Posterior cingulate gyrus (tissue), 11 donors: ENCODE measurements around the gene BNIP2.

ENCODE experiments used
- DNase-seq, 10 donors: peaks; one replicate each; pipeline versions ENCODE4 v3.0.0 to v3.0.0-alpha.2; 2020 to 2021; ENCODE audit warnings: mixed read lengths in 3 of 10
- intact Hi-C: fragments of 100-400 bp; cut with DNase I; formaldehyde crosslinking; loops from one replicate; pipeline ENCODE4 v1.15.1; 2023

Gene BNIP2

DNA sequence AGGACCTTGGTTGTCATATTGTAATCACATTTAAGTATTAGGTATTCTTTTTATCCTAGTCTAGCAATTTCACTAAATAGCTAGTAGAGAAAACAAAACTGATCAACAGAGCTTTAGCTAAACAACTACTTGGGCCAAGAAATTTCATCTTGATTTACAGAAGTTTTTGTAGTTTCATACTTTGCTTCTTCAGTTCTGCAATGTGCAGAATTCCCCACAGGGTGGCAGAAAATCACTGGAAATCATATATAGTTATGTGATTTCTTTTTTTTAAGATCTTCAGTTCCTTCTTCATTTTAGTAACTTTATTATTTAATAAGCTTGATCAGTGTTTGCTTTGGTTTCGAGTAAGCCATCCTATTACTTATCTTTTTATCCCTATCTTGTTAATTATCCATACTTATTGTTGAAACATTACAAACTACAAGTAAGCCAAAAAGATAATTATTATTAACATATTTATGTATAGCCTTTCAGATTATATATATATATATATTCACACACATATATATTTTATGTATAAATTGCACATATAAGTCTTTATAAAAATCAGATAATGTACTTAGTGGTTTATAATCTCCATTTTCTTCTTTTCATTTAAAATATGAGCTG lies 2.2 kb upstream of the BNIP2 start:
- peak in 1 of 10 donors; percentile 15 for DNase-seq
- intact Hi-C loops, result loop anchor here (10.0 kb wide), 1 partner anchor 634 kb away; no protein-coding TSS in a partner anchor

DNA sequence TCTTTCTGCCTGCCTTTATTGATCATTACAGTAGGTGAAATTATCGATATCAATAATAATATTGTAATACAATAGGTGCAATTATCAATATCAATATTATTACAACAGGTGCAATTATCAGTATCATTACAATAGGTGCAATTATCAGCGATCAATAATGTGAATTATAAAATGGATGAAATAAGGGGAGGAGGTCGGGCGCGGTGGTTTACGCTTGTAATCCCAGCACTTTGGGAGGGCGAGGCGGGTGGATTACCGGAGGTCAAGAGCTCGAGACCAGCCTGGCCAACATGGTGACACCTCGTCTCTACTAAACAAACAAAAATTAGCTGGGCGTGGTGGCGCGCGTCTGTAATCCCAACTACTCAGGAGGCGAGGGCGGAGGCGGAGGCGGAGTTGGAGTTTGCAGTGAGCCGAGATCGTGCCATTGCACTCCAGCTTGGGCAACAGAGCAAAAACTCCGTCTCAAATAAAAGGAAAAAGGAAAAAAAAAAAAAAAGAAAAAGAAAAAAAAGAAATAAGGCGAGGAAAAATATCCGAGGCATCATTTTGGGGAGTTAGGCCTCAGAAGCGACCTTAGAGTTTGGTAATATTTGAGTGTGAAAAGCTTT lies 611 bp upstream of the BNIP2 start:
- DNase-seq, result peak; percentile 28 to 91 (median 46)
- intact Hi-C loops, result loop anchor here (2.0 to 10.0 kb wide), 2 partner anchors 33 to 635 kb away; partner anchors contain the start of gene GTF2A2

DNA sequence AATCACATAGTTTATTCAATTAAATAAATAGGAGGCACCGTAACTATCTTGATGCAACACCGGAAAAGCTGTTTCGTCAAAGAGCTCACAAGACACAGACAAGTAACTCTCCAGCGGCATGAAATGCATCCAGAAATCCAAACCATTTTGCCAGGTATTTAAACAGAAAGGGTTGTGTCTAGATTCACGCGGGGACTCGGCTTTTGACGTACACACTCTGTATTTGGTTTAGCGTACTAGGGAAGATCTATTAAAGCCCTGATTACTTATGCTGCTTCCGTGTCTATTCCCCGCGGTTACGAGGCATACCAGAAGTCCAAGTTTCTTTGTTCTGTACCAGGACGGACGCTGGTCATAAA lies 718 bp downstream of the BNIP2 start:
- intact Hi-C loops, result loop anchor here (2.0 kb wide), 1 partner anchor 32 kb away; the partner anchor contains the start of gene GTF2A2
- no peak for DNase-seq

DNA sequence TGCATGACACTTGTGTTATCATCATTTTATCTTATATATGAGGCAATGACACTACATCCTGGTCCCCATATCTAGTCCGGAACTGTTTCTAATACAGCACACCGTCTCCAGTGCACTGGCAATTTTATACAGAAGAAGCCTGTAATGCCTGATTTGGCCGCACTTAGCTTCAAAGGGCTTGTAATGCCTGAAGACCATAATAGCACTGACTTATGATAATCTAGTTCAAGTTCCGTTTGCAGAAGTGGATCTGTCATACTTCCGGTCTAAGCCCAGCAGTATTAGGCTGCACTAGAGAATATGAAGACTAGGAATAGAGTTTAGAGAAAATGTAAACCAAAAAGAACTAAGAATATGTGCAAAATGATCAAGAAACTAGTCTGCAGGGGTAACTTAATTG lies 1.3 kb downstream of the BNIP2 start:
- intact Hi-C loops, result loop anchor here (2.0 kb wide), 1 partner anchor 31 kb away; the partner anchor contains the start of gene GTF2A2
- DNase-seq, result no peak

DNA sequence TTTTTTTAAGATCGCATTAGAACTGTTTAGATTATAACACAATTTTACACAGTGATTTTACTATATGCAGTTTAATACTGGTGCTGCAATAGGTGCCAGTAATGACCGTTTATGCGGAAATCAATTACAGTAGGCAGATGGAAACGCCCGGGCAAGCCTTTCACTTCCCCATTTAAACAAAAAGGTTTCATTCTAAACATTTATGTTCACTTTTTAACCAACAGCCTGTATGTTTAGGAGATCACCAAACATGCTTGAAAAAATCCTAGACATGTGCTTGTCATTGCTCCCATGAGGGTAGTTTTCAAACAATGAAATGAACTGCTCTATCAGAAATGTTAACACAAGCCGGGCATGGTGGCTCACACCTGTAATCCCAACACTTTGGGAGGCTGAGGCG lies 2.7 kb downstream of the BNIP2 start:
- DNase-seq, result no peak

DNA sequence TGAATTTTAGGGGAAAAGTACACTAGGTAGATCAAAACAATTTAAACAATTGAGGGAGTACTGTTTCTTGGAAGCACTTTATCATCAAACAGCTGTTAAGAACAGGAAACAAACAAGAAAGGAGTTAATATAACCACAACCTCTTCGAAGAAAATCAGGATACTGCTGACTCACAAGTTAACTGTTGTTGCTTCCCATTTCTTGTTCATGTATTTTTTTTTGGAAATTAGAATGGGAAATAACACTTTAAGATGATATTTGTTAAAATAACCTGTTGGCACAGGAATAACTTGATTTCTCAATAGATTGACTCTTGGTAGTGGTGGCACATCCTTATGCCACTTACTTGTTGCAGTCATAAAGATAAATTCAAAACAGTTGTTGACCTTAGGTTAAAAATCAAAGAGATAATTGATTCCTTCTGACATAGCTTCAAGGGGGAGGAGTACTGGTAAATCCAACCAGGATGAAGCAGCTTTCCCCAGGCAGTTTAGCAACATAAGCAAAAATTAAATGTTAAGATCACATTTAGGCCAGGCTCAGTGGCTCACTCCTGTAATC lies 3.3 kb downstream of the BNIP2 start:
- intact Hi-C loops, result no loop called here
- DNase-seq, result no peak

More for the DNA sequence above, 2.7 kb downstream of the BNIP2 start:
- intact Hi-C loops, result no loop called here

DNA sequence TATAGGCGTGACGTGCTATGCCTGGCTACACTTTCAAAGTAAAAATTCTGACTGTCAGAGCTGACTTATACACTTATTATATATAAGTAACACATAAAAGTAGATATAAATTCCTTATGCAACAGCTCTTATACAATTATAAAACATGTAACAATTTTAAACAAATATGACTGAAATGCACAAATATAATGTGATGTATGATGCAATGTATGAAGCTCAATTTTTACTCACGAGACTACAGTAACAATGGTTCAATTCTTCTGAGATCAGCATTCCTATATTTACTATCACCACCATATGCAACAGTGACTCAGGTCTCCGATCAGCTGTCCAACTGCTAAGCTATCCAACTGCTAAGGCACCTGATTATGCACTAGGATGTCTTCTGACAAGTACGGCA lies 8.2 kb downstream of the BNIP2 start:
- DNase-seq, result no peak
- intact Hi-C loops, result no loop called here

DNA sequence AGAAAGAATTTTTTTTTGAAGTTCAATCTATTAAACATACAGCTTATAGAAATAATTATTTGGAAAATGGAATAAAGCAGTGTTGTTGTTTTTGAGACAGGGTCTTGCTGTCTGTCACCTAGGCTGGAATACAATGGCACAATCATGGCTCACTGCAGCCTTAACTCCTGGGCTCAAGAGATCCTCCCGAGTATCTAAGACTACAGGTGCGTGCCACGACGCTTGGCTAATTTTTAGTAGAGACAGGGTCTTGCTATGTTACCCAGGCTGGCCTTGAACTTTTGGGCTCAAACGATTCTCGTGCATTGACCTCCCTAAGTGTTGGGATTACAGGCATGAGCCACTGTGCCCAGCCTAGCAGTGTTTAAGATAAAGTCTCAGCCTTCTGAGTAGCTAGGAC lies 8.8 kb downstream of the BNIP2 start:
- intact Hi-C loops, result no loop called here
- no peak for DNase-seq

DNA sequence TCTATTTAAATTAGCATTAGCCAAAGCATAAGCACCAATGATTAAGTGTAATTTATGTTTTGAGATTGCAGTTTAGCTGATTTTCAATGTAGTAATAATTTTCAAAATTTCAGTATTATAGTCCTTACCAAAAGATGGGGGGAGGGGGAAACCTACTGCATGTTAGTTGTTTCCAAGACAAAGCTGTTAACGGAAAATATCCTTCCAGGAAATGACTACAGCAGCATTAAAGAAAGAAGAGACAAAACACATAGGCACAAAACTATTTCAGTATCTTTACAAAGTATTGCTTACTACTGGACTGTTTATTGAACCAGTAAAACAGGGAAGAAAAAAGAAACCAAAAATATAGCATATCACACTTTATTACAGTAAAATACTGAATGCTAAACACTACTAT lies 10.5 kb downstream of the BNIP2 start:
- no peak for DNase-seq
- intact Hi-C loops, result no loop called here

DNA sequence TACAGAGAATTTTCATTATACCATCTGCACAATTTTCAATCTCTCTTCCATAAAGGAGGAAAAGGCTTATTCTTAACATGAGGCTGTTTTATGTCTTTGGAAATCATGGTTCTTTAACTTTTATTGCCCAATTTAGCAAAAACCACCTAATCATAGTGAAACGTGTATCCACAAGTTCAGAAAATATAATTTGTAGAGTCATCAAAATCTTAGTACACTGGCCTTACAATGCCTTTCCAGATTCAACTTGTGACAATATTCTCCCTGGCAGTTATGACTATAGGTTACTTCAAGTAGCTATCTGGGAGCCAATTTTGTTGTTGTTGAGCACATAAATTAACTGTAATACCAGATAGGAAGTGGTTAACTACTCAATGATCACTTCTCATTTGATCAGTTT lies 10.9 kb downstream of the BNIP2 start:
- intact Hi-C loops, result no loop called here

DNA sequence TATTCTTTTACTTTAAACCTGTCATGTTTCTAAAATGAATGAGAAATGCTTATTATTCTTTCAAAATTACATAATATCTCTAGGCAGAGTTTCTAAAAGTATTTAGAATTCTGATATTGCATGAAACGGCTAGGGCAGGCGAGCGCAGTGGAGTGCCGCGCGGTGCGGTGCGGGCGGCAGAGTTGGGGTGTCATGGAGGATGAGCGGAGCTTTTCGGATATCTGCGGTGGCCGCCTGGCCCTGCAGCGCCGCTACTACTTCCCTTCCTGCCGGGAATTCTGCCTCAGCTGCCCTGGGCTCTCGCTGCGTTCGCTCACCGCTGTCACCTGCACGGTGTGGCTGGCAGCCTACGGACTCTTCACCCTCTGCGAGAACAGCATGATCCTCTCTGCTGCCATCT lies 12.6 kb downstream of the BNIP2 start:
- no peak for DNase-seq
- intact Hi-C loops, result no loop called here

More for the DNA sequence above, 10.9 kb downstream of the BNIP2 start:
- no peak for DNase-seq

DNA sequence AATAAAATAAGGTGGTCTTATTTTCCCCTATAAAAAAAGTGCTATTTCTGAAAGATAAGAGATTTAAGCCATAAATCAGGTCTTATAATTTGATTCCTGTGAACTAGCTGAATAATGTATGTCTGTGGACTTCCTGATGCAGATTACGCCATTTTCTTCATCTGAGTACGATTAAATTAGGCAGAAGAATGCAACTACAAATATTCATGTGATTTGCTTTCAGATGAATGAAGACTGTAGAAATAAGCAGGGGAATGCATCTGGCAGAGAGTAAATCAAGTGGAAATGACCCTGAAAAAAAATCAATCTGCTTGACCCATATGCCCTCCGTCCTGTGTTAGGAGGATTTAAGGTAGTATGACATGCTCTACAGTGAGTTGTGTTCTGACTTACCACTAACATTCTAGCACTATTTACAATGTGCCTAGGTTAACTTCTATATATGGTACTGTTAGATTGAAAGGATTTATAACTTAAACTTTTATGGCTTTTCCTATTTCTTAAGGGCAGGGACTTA lies 14.7 kb downstream of the BNIP2 start:
- intact Hi-C loops, result no loop called here

DNA sequence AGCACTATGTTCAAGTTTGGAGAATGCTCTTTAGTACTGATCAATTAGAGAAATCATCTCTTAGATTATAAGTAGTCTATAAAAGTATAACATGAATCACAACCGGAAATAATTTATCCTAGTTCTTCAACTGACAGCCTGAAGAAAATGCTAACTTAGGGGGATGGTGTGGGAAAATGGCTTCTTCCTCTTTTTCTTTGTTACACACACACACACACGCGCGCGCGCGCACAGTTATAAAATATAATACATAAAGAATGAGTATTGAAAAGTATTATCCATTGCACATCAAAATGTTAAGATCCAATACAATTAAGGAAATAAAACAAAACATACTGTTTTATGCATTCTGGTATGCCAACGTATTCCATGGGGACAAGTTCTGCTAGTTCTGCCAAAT lies 20.6 kb downstream of the BNIP2 start:
- no peak for DNase-seq
- intact Hi-C loops, result no loop called here

More for the DNA sequence above, 14.7 kb downstream of the BNIP2 start:
- no peak for DNase-seq

DNA sequence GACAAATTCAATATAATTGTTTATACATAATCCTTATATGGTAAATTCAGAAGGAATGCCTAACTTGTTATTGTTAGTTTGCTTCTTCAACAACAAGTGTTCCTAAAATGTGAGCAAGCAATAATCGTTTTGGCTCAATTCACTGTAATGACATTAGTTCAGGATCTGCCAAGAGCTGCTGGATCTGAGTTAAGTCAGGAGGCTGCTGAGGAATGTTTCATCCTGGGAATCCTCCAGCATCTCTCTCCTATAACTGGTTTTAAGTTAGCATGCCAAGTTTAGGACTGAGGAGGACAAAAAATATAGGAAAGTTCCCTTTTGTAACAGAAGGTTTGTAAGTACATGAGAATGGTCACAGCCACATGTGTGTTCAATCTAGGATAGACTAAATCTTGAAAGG lies 26.9 kb downstream of the BNIP2 start:
- intact Hi-C loops, result no loop called here
- no peak for DNase-seq

DNA sequence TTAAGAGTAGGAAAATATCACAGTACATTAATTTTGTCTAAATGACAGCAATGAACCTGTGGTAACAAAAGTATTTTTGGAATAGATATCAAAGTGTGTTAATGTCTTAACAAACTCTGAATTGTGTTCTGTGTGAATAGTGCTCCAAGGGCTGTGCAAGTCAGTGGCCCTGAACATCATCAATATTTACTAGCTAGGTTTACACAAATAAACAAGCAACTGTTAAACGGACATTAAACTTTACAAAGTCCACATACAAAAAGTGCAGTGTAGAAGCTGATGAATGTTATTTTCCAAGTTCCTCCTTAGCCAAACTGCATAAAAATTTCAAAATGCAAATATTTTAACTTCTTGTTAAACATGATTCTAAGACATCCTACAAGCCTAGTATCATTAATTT lies 29.8 kb downstream of the BNIP2 start:
- intact Hi-C loops, result no loop called here
- DNase-seq, result no peak

DNA sequence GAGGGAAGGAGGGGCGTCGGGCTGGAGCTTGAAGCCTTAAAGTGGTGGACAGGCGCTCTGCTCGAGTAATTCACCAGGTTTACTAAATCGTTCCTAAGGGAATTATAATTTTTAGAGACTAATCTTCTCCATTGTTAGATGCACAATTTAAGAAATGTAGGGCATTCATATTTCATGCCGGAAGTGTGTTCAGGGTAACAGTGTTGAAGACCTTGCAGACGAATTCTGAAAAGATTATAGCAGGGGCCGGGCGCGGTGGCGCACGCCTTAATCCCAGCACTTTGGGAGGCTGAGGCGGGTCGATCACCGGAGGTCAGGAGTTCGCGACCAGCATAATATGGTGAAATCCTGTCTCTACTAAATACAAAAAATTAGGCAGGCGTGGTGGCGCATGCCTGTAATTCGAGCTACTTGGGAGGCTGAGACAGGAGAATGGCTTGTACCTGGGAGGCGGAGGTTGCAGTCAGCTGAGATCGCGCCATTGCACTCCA lies 31.4 kb downstream of the BNIP2 start:
- intact Hi-C loops, result loop anchor here (2.0 kb wide), 1 partner anchor 31 kb away; the partner anchor contains the start of gene BNIP2

DNA sequence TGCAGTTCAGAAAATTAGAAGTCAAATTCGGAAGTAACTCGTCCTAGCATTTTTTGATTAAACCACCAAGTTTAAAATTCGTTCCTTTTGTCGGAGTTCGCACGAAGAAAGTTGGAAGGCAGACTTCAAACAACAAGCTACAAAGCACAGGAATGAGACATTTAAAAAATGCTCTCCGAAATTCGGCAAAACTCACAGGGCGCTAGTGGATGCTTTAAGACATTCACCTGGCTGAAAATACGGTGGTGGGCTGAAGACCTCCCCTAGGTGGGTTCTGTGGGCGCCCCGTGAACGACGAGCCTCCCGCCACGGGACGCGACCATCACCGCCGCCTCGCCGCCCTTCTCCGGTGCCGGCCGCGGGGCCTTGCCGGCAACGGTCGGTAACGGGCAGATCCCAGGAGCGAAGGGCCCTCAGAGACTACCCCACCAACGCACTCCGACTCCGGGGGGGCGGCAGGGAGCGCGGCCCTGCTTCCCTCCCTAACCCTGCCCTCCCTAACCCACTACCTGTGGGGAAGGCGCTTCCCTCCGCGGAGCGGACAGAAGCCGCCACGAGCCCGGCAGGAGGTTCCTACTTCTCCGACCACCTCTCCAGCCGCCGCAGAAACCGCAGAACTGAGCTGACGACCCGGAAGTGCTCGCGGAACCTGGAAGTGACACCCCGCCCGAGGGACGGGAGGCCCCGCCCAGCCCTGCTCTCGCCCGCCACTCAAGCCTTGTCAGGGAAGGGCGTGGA lies 32.1 kb downstream of the BNIP2 start, which contains the start of gene GTF2A2:
Gene GTF2A2, minus strand, starts transcription at position 619 of the 738 bp plus-strand sequence. CDS start 5,238 bp downstream, outside the sequence.
- peak; percentile 91 to 99 (median 96) for DNase-seq
- intact Hi-C loops, result loop anchor here (2.0 kb wide), 1 partner anchor 32 kb away; the partner anchor contains the start of gene BNIP2

More for the DNA sequence above, 31.4 kb downstream of the BNIP2 start:
- no peak for DNase-seq

DNA sequence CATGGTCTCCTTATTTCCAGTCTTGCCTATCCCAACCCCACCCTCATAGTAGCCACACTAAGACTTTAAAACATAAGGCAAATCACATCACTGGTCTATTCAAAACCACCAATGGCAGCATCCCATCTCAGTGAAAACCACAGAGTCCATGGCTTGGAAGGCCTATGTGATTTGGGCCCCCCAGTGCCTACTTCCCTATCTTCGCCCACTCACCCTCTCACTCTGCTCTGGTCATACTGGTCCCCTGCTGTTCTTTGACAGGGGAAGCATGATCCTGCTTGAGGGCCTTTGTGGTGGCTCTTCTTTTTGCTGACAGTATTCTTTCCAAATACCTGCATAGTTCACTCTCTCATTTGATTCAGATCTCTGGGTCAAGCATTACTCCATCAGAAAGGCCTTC lies 35.1 kb downstream of the BNIP2 start:
- no peak for DNase-seq

DNA sequence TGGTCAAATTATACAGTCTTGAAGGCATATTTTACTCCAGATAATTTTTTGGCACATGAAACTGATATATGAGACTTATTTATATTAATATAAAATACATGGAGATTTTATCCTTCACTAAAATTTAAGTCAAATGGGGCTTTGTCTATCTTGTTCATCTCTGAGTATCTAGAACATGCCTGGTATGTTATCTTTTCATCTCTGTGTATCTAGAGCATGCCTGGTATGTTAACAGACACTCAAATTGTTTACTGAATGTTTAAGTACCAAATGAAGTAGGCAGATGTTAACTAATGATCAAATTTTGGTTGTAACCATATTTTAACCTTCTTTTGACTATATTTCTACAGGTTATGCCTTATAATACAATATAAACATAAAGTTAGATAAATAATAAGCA lies 39.5 kb downstream of the BNIP2 start:
- DNase-seq, result no peak
- intact Hi-C loops, result no loop called here

More for the DNA sequence above, 35.1 kb downstream of the BNIP2 start:
- intact Hi-C loops, result no loop called here

DNA sequence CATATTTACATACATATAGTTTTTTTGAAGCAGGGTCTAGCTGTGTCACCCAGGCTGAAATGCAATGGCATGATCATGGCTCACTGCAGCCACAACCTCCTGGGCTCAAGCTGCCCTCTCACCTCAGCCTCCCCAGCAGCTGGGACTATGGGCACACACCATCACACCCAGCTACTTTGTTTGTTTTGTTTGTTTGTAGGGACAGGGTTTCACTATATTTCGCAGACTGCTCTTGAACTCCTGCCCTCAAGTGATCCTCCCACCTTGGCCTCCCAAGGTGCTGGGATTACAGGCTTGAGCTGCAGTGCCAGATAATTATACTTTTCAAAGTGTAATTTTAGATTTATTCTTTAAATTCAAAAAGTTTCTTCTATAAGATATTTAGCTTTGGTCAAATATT lies 42.0 kb downstream of the BNIP2 start:
- intact Hi-C loops, result no loop called here
- no peak for DNase-seq

DNA sequence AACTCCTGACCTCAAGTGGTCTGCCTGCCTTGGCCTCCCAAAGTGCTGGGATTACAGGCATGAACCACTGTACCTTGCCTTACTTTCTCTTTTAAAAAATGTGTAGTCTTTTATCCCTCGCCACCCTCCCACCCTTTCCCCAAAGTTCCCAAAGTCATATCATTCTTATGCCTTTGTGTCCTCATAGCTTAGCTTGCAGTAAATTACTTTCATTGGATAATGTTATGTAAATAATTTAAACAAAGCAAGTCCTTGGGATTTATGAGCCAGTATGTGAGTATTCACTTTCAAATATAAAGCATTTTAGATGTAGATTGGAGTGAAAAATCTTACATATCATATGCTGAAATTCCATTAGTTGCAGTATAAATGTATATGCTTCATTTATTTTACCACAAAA lies 42.8 kb downstream of the BNIP2 start:
- intact Hi-C loops, result no loop called here
- DNase-seq, result no peak
